ENCODE results near the gene NFIC.
"Not testable (repeated sequence)": the region's sequence is repeated elsewhere in the genome, so short reads cannot be mapped to it uniquely, and the experiment has no call there.

Gene NFIC

DNA sequence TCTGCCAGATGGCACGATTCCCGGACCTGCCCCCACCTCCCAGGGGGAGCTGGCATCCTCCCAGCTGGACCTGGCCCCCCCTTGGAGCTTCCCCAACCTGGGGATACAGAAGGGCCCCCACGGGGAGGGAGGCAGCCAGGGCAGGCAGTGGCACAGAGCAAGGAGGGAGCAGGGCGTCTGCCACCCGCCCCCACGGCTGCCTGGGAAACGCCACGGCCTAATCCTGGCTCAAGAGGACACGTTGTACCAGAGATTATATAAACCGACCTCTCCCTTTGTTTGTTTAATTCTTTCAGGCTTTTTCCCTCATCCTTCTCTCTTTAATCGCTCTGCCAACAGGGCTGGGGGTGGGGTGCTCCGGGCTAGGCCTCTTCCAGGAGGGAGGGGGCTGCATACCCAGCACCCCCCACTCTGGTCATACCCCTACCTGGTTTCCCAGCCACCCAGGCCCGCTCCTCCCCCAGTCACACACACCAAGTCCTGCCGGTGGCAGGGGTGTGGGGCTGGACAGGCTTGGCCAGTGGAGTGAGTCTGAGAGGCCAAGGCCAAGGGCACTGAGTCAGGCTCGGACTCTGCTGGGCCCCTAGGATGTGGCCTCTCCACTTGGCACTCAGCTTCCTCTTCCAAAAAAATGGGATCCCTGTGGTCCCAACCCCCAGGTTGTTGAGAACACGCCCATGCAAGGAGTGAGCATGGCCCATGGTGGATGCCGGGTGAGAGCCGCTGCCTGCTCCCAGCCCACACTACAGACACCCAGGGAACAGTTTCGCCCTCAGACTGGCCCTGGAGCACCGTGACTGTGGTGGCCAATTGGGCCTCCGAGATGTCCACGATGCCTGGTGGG lies 29.5 kb upstream of the NFIC start:
- no peak for DNase-seq (ENCODE audit: low read depth in 2 of 2)

DNA sequence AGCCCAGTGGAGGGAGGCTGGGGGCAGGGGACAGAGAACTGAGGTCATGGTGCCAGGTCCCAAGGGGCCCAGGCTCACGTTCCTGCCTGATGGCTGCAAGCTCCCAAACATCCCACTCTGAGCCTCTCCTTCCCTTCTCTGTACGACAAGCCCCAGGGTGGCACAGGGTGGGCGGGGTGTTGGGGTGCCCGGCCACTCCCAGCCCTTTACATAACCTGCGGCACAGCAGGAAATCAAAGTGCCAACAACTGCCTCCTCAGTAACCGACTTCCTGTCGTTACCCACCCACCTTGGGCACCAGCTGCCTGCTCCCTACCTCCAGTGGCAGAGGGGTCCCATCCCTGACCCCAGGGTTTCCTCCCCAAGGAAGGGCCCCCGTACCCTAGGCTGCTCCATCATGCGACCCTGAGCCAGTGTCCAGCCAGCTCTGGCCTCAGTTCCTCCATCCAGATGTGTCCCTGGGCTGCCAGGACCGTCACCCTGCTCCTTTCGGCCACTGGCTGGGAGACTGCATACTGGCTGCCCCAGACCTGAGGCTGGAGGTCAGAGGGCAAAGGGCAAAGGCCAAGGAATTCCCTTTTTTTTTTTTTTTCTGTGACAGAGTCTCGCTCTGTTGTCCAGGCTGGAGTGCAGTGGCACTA lies 27.7 kb upstream of the NFIC start:
- DNase-seq (ENCODE audit: low read depth in 2 of 2): peak; percentile 24 to 39

DNA sequence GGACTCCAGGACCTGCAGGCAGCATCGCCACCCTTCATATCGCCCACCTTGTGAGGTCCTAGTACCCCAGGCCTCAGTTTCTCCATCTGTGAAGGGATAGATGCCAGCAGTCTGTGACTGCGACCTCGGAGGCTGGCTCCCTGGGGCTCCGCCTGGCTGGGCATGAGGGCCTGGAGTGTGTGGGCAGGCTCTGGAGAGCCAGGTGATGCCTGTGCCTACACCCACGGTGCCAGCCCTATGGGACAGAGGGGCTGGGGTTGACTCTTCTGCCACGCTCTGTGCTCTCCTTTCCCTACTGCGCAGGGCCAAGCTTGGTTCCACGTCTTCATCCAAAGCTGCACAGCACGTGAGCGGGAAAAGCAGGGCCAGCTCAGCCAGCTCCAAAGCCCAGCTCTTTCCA lies 26.0 kb upstream of the NFIC start:
- DNase-seq (ENCODE audit: low read depth in 2 of 2): no peak

DNA sequence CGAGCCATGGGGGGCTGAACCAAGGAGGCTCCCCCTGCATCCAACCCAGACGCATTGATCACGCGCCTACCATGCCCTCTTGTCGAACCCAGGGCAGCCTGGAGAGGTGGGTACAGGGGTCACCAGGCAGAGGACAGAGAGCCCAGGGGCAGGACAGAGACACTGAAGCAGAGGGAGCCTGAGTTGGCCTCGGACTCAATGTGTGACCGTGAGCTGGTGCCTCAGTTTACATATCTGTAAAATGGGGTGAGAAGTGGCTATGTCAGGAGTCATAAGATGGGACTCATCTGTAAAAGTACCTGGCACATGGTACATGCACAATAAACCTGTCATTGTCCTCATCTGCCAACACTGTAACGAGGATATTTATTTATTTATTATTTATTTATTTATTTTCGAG lies 24.1 kb upstream of the NFIC start:
- DNase-seq (ENCODE audit: low read depth in 2 of 2): no peak

DNA sequence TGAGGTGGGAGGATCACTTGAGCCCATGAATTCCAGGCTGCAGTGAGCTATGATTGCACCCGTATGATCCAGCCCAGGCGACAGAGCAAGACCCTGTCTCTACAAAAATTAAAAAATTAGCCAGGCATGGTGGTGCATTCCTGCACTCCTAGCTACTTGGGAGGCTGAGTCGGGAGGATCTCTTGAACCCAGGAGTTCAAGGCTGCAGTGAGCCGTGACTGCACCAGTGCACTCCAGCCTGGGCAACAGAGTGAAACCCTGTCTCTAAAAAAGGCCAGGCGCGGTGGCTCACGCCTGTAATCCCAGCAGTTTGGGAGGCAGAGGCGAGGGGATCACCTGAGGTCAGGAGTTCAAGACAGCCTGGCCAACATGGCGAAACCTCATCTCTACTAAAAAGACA lies 23.4 kb upstream of the NFIC start:
- not testable (repeated sequence) for DNase-seq (ENCODE audit: low read depth in 2 of 2)

DNA sequence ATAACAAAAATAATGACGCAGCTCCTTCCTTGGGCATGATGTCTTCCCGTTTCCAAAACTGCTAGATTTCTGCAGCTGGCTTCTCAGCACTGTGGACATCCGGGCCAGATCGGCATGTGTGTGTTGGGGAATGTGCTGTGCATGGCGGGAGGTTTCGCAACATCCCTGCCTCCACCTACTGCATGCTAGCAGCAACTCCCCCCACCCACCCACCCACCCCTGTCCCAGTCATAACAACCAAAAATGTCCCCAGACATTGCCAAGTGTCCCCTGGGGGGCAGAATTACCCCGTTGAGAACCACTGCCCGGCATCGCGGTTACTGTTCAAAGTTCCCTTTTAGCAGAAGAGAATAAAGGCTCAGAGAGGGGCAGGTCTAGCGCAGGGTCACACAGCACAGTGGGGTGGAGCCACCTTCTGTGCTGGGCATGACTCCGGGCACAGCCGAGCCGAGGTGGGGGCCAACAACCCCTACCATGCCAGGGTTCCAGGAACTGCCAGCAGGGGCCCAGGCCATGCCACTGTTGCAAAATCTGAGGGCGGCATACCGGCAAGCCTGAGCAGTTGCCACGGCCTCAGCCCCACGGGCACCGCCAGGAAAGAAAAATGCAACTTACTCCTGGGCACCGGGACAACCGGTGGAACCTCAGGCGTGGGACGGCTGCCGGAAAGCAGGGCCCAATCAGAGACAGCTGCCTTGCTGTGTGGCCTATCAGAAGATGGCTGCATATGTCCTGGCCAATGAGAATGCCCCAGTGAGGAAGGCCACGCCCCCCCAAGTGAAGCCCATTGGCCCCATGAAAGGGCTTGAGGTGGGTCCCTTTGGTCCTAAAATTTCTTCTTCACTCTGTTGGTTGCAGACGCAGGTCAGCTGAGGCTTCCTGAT lies 22.5 kb upstream of the NFIC start:
- peak in 1 of 2 donors; percentile 27 for DNase-seq (ENCODE audit: low read depth in 2 of 2)

DNA sequence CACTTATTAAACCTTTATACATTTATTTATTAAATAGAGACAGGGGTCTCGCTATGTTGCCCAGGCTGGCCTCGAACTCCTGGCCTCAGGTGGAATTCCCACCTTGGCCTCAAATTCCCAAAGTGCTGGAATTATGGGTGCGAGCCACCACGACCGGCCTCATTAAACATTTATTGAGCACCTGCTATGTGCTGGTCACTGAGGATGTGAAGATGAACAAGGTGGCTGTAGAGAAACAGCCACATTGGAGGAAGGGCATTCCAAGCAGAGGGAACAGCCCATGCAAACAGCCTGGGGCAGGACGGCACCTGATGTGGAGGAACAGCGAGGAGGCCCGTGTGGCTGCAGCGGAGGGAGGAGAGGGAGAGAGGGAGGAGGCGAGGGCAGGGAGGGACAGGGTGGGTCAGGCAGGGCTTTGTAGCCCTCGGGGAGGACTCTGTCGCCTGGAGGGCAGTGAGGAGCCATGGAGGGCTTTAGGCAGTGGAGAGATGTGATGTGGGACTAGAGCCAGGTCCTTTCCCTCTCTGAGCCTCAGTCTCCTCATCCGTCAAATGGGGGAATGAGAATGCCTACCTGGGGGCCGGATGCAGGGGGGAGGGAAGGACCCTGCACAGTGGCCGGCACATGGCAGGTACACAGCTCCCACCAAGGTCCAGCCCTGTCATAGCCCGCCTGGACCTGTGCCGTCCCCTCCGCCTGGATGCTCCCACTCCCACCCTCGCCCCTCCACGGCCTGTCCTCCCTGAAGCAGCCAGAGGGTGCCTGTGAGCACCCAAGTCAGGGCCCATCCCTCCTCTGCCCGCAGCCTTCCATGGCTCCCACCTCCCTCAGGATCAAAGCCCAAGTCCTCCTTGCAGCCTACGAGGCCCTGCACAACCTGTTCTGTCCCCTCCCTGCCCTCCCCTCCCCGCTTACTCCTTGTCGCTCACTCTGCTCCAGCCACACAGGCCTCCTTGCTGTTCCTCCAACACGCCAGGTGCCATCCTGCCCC lies 21.5 kb upstream of the NFIC start:
- no peak for DNase-seq (ENCODE audit: low read depth in 2 of 2)

DNA sequence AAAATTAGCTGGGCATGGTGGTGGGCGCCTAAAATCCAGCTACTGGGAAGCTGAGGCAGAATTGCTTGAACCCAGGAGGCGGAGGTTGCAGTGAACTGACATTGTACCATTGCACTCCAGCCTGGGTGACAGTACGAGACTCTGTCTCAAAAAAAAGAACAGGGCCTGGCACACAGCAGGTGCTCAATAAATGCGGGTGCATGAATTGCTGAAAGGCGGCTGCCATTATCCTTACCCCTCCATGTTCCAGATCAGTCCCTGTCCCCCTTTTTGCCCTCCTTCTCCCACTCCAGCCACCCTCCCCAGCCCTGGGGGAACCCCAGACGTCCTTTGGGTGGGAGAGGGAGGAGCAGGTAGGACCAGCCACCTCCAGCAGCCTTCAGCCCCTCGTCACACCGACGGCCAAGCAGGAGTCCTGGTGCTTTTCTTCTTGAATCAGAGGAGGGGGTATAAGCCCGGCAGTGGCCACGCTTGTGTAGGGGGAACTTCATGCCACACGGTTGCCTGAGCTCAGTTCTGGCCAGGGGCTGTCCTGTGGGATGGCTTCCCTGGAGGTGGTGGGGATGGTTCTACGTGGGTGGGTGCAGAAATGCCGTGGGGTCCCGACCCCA lies 20.4 kb upstream of the NFIC start:
- no peak for DNase-seq (ENCODE audit: low read depth in 2 of 2)

DNA sequence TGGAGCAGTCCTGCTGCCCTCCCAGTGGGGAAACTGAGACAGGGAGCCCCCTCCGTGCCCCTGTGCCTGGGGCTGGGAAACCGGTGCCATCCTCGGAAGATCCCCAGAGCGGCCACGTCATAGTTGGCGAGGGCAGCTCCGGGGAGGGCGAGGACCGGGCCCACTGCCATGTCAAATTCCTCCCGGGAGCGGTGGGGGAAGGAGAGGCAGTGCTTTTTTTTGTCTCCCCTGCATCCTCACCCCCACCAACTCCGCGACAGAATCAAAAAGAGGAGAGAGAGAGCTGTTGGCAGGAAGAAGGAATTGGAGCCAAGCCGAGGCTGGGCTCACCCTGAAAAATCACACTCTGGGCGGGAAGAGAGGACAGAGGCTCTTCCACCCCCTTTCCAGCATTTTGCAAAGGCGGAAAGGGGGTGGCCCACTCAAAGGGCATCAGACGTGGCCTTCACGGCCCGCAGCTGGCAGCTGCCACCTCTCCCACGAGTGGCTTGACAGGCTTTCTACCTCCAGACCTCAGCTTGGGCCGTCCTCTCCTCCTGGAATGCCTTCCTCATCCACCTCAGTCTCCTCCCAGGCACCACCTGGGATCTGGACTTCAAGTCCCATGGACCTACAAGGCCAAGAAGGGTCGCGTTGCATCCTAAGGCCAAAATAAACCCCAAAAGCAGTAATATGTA lies 19.6 kb upstream of the NFIC start:
- DNase-seq (ENCODE audit: low read depth in 2 of 2): no peak

DNA sequence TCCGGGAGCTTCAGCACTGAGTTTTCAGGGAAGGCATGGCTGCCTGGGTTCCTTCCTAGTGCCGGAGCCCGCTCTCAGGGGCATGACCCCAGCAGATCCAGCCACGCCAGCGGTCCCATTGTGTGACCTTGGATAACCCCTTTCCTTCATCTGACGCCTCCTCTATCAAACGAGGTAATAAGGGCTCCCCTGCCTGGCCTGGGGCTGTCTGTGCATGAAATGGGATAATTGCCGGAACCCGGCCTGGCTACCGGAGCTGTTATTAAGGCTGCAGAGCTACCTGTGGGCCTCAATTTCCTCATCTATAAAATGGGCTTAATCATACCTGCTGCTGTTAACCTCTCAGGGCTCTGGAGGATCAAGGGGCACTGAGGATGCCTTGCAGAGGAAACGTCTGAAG lies 18.3 kb upstream of the NFIC start:
- no peak for DNase-seq (ENCODE audit: low read depth in 2 of 2)

DNA sequence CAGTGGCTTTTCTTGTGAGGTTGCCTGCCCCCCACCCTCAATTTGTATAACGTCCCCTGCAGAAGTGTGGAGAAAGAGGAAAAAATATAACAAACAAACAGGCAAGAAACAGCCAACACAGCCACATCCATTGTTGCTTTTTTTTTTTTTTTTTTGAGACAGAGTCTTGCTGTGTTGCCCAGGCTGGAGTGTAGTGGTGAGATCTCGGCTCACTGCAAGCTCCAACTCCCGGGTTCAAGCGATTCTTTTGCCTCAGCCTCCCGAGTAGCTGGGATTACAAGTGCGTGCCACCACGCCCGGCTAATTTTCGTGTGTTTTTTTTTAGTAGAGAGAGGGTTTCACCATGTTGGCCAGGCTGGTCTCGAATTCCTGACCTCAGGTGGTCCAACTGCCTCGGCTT lies 17.9 kb upstream of the NFIC start:
- DNase-seq (ENCODE audit: low read depth in 2 of 2): not testable (repeated sequence)

DNA sequence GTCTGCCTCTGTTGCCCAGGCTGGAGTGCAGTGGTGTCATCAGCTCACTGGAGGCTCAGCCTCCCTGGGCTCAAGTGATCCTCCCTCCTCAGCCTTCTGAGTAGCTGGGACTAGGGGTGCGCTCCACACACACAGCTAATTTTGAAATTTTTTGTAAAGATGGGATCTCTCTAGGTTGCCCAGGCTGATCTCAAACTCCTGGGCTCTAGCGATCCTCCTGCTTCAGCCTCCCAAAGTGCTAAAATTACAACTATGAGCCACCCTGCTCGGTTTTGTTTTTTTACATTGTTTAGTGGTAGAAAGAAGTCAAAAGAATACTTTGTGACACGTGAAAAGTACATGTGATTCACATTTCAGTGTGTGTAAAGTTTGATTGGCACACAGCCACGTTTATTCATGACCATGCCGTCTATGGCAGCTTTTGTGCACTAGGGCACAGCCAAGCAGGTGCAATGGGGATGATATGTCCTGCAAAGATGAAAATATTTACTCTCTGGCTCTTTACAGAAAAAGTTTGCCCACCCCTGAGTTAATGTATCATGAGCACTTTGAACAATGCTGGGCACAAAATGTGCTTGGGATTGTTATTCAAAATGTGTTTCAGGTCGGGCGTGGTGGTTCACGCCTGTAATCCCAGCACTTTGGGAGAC lies 16.2 kb upstream of the NFIC start:
- DNase-seq (ENCODE audit: low read depth in 2 of 2): no peak

DNA sequence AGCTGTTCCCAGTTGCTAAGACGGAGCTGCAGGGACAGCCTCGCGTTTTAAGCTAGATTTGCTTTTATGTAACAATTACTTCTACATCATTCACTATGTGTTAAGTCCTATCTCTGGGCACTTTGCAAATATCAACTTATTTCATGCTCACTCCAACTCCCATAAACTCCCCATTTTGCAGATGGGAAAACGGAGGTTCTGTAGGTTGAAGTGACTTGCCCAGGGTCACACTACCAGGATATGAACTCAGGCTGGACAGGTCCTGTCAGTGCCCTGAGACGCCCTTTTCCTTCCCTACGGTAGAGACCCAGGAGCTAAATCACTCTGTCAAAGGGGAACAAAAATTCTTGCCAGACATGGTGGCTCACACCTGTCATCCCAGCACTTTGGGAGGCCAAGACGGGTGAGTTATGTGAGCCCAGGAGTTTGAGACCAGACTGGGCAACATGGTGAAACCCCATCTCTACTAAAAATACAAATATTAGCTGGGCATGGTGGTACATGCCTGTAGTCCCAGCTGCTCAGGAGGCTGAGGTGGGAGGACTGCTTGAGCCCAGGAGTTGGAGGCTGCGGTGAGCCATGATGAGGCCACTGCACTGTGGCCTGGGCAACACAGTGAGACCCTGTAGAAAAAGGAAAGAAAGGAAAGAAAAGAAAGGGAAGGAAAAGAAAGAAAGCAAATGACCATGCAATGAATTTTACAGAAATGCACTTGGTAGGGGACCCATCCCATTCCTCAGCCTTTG lies 14.5 kb upstream of the NFIC start:
- DNase-seq (ENCODE audit: low read depth in 2 of 2): no peak

DNA sequence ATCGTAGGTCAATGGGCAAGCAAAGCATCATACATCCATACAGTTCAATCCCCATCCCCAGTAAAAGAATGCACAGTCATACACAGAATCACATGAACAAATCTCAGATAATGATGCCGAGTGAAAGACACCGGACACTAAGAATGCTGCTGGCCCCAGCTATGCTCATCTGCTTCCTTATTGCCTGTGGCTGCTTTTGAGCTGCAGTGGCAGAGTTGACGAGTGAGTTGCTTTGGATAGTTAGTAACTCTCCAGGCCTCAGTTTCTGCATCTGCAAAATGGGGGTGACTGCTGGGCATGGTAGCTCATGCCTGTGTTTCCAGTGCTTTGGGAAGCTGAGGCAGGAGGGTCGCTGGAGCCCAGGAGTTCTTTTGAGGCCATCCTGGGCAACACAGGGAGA lies 12.9 kb upstream of the NFIC start:
- DNase-seq (ENCODE audit: low read depth in 2 of 2): no peak

DNA sequence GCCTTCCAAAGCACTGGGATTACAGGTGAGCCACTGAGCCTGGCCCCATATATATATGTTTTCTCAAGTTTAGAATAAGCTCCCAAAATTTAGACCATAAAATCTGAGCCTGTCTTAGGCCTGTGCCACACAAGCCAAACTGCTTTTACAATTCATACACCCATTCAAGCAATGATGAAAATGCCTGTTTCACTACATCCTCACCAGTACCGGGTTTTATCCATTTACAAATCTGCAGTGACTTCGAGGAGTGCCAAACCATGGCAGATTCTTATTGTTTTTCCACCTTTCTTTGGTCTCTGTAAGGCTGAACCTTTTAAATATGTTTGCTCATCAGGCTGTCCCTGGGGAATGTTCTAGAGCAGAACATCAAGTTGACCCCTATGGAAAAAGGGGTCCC lies 9.6 kb upstream of the NFIC start:
- DNase-seq (ENCODE audit: low read depth in 2 of 2): no peak

DNA sequence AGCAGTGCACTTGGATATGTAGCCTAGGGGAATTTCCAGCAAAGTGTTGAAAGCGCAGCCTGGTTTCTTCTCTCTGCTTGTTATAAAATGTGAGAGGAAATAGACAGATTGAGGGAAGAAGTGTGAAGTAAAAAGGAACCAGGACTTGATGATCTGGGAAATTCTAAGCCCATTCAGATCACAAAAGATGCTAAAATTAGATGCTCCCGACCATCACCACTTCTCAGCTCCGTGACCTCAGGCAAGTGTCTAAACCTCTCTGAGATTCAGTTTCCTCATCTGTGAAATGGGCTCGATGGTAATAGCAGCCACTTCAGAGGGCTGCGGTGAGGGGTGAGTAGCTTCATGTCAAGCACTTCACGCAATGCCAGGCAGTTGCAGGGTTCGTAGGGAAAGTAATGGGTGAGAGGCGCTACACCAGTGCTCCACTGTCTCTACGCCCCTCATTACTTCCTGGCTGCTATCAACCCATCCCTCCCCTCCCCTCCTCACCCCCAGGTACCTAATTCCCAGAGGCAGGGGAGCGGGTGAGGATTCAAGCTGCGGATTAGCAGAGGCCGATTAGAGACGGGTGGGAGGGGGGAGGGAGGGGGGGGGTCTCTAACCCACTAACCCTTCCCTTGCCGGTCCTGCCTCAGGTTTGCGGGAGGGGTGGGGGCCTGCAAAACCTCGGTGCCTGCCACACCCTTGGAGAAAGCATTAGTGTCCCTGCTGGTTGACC lies 9.0 kb upstream of the NFIC start:
- DNase-seq (ENCODE audit: low read depth in 2 of 2): no peak

DNA sequence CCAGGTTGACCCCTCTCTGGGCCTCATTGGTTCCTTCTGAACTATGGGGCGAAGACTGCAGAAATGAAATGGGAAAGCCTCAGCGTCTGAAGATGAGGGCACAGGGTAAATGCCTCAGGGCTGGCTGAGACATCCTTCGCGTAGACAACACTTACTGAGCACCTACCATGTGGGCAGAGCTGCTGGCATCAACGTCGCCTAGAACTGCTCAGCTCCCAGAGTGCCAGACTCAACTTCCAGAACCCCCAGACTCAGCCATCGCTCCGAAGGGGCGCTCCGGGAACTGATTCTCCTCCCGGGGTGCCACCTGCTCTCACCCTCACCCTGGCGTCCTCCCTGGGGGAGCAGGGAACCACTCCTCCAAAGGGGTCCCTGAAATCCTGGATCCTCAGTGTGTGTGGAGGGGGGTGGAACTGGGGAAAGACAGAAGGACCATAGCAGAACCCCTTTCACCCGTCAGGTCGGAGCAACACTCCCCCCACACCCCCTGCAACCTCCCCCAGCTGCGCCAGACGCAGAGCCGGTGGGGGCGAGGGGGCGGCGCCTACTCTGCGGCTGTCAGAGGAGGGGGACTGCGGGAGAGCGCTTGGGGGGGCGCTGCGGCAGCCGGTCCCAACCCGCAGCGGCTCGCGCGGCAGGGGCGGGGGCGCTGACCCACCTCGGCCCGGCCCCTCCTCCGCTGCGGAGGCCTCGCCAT lies 8.2 kb upstream of the NFIC start:
- DNase-seq (ENCODE audit: low read depth in 2 of 2): no peak

DNA sequence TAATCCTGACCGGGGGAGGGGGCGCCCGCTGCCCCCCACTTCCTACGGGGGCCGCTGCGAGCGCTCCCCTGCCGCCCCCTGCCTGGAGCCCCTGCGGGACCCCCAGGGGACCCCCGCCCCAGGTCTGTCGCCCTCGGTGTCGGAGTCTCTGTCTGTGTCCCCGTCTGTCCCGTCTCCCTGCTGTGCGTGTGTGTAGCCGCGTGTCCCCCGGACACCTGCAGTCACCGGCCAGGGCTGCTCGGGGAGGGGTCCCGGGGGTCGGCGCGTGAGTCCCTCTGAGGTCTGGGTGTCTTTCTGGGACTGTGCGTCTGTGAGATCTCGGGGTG lies 7.7 kb upstream of the NFIC start:
- DNase-seq (ENCODE audit: low read depth in 2 of 2): no peak
